Measurements from ENCODE around the gene KDM4B. TPM values are rescaled to one million over a fixed set of nuclear protein-coding genes. Genes with fewer than 3 reads are reported as not detected.
"Not testable (repeated sequence)": the region's sequence is repeated elsewhere in the genome, so short reads cannot be mapped to it uniquely, and the experiment has no call there.

Gene KDM4B
- total RNA-seq, 2 donors from 2014 or later: 31.0 to 31.4 TPM

- intact Hi-C loops (cut with DNase I): no loop called here
- peak; percentile 64 for DNase-seq (ENCODE audit: low spot score)
These were observed 187.5 kb downstream of the KDM4B start for GRCh38 chr19:5156231-5156986.

- peak; percentile 32 for DNase-seq (ENCODE audit: low spot score)
- intact Hi-C loops (cut with DNase I): no loop called here
These were observed 188.3 kb downstream of the KDM4B start for GRCh38 chr19:5157186-5157585.

GRCh38 chr19:5158549-5159134 lies 189.7 kb downstream of the KDM4B start:
- intact Hi-C loops (cut with DNase I): not testable (repeated sequence)

GRCh38 chr19:5160158-5160795 lies 191.4 kb downstream of the KDM4B start:
- intact Hi-C loops (cut with DNase I); DNase-seq (ENCODE audit: low spot score): not testable (repeated sequence)

More at GRCh38 chr19:5158549-5159134, 189.7 kb downstream of the KDM4B start:
- not testable (repeated sequence) for DNase-seq (ENCODE audit: low spot score)

GRCh38 chr19:5164845-5165696 lies 196.2 kb downstream of the KDM4B start:
- intact Hi-C loops (cut with DNase I); DNase-seq (ENCODE audit: low spot score): not testable (repeated sequence)

GRCh38 chr19:5165697-5166019 lies 196.7 kb downstream of the KDM4B start:
- intact Hi-C loops (cut with DNase I): no loop called here
- no peak for DNase-seq (ENCODE audit: low spot score)

- intact Hi-C loops (cut with DNase I): no loop called here
- no peak for DNase-seq (ENCODE audit: low spot score)
These were observed 197.3 kb downstream of the KDM4B start for GRCh38 chr19:5166262-5166661.

GRCh38 chr19:5170329-5170745 lies 201.4 kb downstream of the KDM4B start:
- intact Hi-C loops (cut with DNase I): no loop called here
- DNase-seq (ENCODE audit: low spot score): peak; percentile 84

GRCh38 chr19:5171711-5172110 lies 202.8 kb downstream of the KDM4B start:
- intact Hi-C loops (cut with DNase I): no loop called here
- DNase-seq (ENCODE audit: low spot score): no peak

- intact Hi-C loops (cut with DNase I): no loop called here
- DNase-seq (ENCODE audit: low spot score): no peak
These were observed 204.1 kb downstream of the KDM4B start for GRCh38 chr19:5172859-5173630.

- intact Hi-C loops (cut with DNase I): no loop called here
- no peak for DNase-seq (ENCODE audit: low spot score)
These were observed 205.1 kb downstream of the KDM4B start for GRCh38 chr19:5173993-5174392.

- intact Hi-C loops (cut with DNase I): no loop called here
- DNase-seq (ENCODE audit: low spot score): no peak
These were observed 209.0 kb downstream of the KDM4B start for GRCh38 chr19:5177745-5178450.

- intact Hi-C loops (cut with DNase I): no loop called here
- DNase-seq (ENCODE audit: low spot score): no peak
These were observed 209.9 kb downstream of the KDM4B start for GRCh38 chr19:5178841-5179240.

- DNase-seq (ENCODE audit: low spot score): no peak
- intact Hi-C loops (cut with DNase I): no loop called here
These were observed 210.3 kb downstream of the KDM4B start for GRCh38 chr19:5179256-5179655.

GRCh38 chr19:5181329-5181728 lies 212.4 kb downstream of the KDM4B start:
- intact Hi-C loops (cut with DNase I): no loop called here
- DNase-seq (ENCODE audit: low spot score): no peak

GRCh38 chr19:5182751-5183150 lies 213.8 kb downstream of the KDM4B start:
- no peak for DNase-seq (ENCODE audit: low spot score)
- intact Hi-C loops (cut with DNase I): no loop called here

GRCh38 chr19:5183616-5184015 lies 214.7 kb downstream of the KDM4B start:
- intact Hi-C loops (cut with DNase I): no loop called here
- DNase-seq (ENCODE audit: low spot score): no peak

GRCh38 chr19:5184930-5185329 lies 216.0 kb downstream of the KDM4B start:
- intact Hi-C loops (cut with DNase I): no loop called here
- DNase-seq (ENCODE audit: low spot score): no peak

All from posterior vena cava (tissue), 2 donors.